ENCODE data around the gene PREX1.

PREX1 gene

DNA sequence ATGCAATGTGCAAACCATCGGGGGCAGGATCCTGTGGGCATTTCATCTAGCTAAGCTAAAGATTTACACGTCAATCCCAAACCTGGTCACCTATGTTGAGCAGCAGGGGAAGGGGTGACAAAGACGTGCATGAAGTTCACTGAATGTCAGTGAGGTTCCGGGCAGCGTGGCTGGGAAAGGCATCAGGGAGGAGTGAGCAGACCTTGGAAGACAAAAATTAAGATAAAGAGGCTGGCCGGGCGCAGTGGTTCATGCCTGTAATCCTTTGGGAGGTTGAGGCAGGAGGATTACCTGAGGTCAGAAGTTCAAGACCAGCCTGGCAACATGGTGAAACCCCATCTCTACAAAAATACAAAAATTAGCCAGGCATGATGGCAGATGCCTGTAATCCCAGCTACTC, 126.1 kb downstream of the PREX1 start:
- no peak for DNase-seq (ENCODE audit: low read depth, low spot score)
- no peak overlapping the region for H3K4me3 ChIP-seq (ENCODE audit: low read length)

DNA sequence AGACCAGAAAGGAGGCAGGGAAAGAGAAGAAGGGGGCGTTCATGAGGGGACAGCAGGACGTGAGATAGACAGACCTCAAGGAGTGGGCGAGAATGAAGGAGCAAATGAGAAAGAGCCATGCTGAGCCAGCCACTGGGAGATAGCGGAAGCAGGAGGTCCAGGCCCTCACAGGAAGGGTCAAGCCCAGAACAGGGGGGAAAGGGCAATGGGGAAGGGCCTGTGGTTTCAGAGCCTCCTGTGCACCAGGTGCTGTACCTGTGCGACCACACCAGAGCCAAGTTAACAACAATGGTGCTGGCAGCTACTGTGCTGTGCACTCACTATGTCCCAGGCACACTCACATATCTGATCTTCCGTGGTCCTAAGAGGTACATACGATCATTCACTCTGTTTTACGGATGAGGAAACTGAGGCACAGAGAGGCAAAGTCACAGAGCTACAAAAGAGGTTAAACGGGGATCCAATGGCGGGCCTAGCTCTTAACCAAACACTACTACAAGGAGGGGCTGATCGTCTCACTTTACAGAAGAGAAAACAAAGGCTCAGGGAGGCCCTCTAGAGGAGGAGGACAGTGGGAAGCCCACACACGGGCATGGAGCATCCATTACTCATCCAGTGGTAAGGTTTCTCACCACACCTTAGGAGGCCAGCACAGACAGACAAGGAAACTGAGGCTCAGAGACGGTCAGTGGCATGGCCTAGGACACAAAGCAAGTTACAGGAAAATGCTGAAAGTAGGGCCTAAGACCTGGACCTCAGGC, 129.1 kb downstream of the PREX1 start:
- DNase-seq (ENCODE audit: low read depth, low spot score) = no peak
- no peak overlapping the region for H3K4me3 ChIP-seq (ENCODE audit: low read length)

DNA sequence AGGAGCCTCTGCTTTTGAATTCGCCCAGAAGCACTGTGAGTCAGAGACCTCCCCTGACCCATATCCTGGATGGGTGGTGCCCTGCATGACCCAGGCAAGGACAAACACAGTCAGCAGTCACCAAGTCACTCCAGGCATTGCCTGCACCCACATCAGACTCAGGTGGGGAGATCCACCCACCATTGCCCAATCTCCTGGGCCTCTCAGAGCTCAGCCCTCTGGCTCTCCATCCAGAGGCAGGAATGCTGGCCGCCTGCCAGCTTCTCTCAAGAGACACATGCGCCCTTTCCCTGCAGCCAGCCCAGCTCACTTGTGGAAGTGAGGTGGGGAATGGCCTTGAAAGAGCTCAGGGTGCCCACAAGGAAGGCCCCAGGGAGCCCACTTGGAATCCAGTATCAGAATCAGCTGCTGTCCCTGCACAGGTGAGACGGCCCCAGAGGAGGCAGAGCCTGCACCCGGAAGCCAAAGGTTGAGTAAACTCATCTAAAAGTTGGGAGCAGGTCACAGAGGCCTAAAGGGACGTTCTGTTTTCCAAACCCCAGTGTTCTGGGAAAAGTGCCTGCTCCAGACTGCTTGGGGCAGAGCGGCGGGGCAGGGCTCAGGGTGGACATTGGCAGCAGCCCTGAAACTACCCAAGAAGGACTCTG, 129.8 kb downstream of the PREX1 start:
- no peak for DNase-seq (ENCODE audit: low read depth, low spot score)
- H3K4me3 ChIP-seq (ENCODE audit: low read length) = no peak overlapping the region

GRCh38 chr20:48696671-48697070, 131.1 kb downstream of the PREX1 start:
- no peak for DNase-seq (ENCODE audit: low read depth, low spot score)
- H3K4me3 ChIP-seq (ENCODE audit: low read length) = no peak overlapping the region

DNA sequence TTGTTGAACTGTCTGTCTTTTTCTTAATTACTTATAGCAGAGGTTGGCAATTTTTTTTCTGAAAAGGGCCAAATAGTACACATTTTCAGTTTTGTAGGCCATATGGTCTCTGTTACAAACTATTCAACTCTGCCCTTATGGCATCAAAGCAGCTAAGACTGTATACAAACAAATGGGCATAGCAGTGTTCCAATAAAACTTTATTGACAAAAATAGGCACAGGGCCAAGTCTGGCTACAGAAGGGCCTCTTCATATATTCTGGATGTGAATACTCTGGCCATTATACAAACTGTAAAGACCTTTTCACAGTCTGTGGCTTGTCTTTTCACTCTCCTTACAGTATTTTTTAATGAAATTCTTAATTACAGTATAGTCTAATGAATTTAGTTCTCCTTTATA, 132.1 kb downstream of the PREX1 start:
- H3K4me3 ChIP-seq (ENCODE audit: low read length) = no peak overlapping the region
- no peak for DNase-seq (ENCODE audit: low read depth, low spot score)

DNA sequence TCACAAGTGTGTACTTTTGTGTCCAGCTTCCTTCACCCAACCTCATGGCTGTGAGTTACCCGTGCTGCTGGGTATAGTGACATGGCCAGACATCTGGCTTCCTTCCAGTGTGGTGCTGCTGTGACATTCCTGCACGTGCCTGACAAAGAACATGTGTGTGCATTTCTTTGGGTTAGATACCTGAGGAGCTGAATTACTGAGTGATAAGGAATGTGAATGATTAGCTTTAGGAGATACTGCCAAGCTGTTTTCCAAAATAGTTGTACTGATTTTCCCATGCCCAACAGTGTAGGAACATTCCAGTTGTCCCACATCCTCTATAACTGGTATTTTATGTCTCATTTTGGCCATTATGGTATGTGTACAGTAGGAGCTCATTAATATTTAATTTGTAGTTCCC, 132.5 kb downstream of the PREX1 start:
- DNase-seq (ENCODE audit: low read depth, low spot score) = no peak
- H3K4me3 ChIP-seq (ENCODE audit: low read length) = no peak overlapping the region

DNA sequence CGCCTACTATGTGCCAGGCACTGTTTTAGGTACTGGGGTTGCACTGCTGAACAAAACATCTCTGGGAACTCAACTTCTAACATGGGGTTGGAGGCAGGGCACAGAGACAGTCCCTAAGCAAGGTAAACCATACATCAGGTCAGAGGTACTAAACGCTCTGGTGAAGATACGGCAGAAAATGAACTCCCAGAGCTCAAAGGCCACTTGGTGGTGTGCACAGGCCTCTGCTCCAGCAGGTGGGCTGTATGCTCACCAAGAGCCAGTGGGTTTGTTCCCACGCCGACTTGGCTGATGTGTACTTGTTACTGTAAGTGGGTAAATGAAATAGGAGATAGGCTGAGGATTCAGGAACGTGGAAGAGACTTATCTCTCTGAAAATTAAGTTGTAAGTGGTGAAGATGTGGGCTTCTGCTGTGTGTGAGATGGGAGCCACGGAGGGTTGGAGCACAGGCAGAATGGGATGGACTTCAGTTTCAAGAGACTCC, 133.4 kb downstream of the PREX1 start:
- no peak for DNase-seq (ENCODE audit: low read depth, low spot score)
- no peak overlapping the region for H3K4me3 ChIP-seq (ENCODE audit: low read length)

GRCh38 chr20:48691523-48691922, 136.3 kb downstream of the PREX1 start:
- H3K4me3 ChIP-seq (ENCODE audit: low read length) = no peak overlapping the region

DNA sequence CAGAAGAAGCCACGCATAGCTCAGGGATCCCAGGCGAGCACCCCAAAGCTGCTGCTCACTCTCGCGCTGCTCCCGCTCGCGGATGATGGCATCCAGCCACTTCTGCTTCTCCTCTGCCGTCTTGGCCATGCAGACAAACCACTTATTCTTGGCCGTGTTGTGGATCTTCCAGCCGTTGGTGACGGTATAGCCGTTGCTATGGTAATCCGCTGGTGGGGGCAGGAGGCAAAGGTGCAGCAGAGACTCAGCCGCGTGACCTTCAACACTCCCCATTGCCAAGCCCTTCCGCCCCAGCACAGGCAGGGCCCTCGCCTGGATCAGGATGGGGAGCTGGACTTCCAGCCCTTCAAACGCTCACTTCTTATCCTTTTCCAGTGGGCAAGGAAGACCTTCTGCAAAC, 136.9 kb downstream of the PREX1 start:
- no peak for DNase-seq (ENCODE audit: low read depth, low spot score)
- no peak overlapping the region for H3K4me3 ChIP-seq (ENCODE audit: low read length)

More at GRCh38 chr20:48691523-48691922, 136.3 kb downstream of the PREX1 start:
- no peak for DNase-seq (ENCODE audit: low read depth, low spot score)

DNA sequence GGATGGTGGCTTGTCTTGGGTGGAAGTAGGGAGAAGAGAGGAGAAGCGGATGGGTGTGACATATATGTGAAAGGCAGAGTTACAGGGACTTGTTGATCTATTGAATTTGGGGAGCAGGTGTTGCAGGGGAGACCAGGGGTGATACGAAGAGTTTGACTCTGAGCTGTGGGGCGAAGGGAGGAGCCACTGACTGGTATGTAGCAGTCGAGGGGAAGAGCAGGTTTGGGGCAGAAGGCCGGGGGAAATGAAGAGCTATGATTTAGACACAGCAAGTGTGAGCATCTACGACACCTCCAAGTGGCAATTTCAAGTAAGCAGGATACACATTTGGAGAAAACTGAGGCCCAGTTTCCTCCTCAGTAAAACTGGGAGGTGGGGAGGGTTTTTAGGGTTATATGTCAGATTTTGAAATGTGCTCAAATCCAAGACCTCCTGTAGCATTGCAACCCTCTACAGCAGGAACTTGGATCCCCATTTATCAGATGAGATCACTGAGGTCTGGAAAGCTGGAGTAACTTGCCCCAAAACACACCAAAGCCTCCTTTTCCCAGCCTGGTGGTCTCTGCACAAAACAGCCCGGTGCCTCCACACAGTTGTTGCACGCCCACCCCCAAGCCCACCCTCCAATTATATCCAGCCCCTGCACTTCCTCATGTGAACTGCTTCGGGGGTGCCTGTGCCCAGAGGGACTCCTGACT, 137.8 kb downstream of the PREX1 start:
- H3K4me3 ChIP-seq (ENCODE audit: low read length) = no peak overlapping the region
- no peak for DNase-seq (ENCODE audit: low read depth, low spot score)

GRCh38 chr20:48689388-48689787, 138.4 kb downstream of the PREX1 start:
- no peak for DNase-seq (ENCODE audit: low read depth, low spot score)
- H3K4me3 ChIP-seq (ENCODE audit: low read length) = no peak overlapping the region

DNA sequence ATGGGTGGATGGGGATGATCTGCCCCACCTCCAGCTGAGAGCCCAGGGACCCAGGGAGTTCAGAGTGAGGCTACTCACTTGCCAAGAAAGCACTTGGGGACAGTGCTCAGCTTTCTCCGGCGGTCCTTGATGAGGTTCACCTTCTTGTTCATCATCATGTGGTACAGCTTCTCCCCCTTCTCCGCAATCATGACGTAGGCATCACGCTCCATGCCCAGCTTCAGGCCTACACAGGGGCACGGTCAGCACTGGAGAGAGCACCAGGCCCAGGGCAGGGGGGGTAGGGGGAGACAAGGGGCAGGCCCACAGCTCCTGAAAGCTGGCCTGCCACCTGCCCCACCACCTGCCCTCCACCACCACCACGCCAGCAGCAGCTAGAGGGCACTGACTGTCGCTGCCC, 139.2 kb downstream of the PREX1 start:
- DNase-seq (ENCODE audit: low read depth, low spot score) = no peak

DNA sequence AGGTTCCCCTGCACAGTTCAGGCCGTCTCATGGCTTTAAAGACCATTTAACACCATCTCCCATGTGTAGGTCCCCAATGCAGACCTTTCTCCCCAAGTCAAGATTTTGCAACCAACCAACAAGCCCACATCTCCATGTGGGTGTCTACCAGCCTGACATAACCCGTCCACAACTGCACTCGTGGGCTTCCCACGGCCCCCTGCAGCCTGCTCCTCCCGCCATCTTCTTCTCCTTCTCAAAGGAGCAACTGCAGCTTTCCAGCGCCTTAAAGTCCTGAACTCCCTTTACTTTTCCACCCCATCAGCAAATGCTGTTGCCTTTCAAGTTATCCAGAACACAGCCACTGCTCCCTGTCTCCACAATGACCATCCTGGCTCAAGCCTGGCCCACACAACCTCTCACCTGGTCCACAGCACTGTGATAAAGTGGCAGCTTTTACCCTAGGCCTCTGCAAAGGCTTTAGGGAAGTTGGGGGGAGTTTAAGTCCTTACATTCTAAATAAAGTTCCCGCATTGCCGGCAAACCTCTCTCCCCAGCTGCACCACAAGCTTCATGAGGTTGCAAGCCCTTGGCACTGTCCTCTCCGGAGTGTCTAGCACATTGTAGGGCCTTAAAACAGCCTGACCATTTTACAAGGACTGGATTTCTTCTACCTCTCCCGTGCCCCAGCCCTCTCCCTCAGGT, 140.5 kb downstream of the PREX1 start:
- DNase-seq (ENCODE audit: low read depth, low spot score) = no peak

More for the DNA sequence above, 139.2 kb downstream of the PREX1 start:
- no peak overlapping the region for H3K4me3 ChIP-seq (ENCODE audit: low read length)

DNA sequence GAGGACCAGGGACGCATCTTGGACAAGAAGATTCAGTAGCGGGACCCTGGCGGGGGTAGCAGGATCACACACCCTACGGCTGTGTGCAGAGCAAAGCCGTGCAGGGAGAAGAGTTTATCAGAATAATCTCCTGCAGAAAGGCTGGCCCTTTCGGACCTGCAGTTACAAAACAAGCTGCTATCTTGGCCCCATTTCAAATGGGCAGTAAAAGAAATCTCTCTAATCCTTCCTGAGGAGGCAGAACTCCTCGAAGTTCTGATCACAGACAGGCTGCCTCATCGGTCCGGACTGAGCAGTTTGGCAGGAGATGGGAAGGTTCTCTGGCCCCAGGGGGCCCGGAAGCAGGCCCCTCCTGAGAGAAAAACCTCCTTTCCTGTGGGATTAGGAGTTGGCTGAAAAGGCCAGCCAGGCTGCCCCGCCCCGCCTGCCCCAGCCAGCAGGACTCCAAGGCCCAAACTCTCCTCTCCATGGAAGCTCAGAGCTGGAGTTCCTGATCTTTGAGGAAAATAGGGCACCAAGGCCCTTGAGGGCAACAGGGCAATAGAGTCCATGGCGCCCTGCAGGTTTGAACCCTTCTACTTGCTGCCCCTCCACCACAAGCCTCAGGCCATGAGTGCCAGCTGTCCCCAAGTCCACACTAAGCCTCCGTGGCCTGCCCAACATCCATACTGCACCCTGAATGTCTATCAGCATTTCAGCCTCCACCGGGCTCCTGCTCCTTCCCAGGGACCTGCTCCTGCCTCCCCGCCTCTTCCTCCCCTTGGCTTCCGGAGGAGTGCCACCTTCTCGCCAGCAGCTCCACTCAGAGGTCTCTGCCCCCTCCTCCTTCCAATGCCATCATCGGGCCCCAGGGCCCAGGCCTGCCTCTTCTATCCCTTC, 141.3 kb downstream of the PREX1 start:
- no peak overlapping the region for H3K4me3 ChIP-seq (ENCODE audit: low read length)
- DNase-seq (ENCODE audit: low read depth, low spot score) = no peak

More for the DNA sequence above, 140.5 kb downstream of the PREX1 start:
- no peak overlapping the region for H3K4me3 ChIP-seq (ENCODE audit: low read length)

- H3K4me3 ChIP-seq (ENCODE audit: low read length) = no peak overlapping the region
- no peak for DNase-seq (ENCODE audit: low read depth, low spot score)
Measured at GRCh38 chr20:48685300-48685699, 142.5 kb downstream of the PREX1 start.

- DNase-seq (ENCODE audit: low read depth, low spot score) = no peak
- no peak overlapping the region for H3K4me3 ChIP-seq (ENCODE audit: low read length)
Measured at GRCh38 chr20:48684501-48685041, 143.2 kb downstream of the PREX1 start.

DNA sequence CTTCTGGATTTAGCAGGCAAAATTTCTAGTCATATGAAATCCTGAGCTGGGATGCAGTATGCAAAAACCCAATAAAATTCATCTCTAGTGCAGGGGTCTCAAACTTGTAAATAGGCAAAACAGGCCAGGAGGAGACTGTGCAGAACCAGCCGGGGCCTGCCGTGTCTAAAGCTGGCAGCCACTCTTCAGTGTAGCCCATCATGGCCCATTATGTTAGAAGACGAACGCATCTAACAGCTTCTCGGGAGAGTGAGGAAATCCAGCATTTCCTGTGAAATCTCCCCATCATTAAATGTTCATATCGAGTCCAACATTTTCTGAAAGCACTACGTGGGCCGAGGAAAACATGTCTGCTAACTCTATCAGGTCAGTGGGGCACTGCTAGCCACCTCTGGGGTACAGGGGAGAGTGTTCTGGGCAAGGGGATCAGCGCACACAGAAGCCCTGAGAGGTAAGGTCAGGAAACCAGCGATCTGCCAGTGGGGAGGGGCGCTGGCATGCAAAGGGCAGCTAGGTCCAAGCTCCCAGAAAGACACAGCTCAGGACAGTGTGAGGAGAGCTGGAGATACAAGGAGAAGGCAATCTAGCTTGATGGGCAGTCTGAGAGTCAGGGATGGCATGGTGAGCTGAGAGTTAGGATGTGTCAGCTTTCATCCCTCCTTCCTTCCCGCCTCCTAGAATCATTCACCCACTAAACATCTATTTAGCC, 144.2 kb downstream of the PREX1 start:
- no peak overlapping the region for H3K4me3 ChIP-seq (ENCODE audit: low read length)
- DNase-seq (ENCODE audit: low read depth, low spot score) = no peak
